ENCODE data around the gene CHD8. TPM values are rescaled to one million over a fixed set of nuclear protein-coding genes. Genes with fewer than 3 reads are reported as not detected.
"Not testable (repeated sequence)": the region's sequence is repeated elsewhere in the genome, so short reads cannot be mapped to it uniquely, and the experiment has no call there.

The CHD8 gene
- total RNA-seq, 1 donor from 2014 or later, result 146 TPM

DNA sequence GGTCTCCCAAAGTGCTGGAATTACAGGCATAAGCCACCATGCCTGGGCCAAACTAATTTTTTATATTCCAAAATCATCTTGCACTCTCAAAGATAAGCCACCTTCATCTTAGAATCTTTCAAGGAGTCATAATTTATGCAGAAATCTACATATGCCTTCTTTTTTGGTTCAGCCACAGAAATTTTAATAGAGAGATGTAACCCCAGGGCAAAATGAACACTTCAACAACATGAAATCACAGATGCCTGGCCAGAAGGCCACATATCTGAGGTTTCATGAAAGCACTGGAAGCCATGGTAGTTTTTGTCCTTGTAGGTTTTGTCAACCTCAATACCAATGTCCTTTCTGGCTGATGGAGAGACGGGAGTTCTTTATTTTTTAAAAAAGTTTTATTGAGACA is 81.9 kb downstream of the CHD8 start:
- no peak for DNase-seq
- H3K4me1 Mint-ChIP-seq (ENCODE audit: low read depth, unreplicated experiment), result no peaks in the 10 kb centered on the region
- no peaks in the 10 kb centered on the region for H3K36me3 Mint-ChIP-seq (ENCODE audit: unreplicated experiment)
- TF ChIP-seq, protein P1, sequence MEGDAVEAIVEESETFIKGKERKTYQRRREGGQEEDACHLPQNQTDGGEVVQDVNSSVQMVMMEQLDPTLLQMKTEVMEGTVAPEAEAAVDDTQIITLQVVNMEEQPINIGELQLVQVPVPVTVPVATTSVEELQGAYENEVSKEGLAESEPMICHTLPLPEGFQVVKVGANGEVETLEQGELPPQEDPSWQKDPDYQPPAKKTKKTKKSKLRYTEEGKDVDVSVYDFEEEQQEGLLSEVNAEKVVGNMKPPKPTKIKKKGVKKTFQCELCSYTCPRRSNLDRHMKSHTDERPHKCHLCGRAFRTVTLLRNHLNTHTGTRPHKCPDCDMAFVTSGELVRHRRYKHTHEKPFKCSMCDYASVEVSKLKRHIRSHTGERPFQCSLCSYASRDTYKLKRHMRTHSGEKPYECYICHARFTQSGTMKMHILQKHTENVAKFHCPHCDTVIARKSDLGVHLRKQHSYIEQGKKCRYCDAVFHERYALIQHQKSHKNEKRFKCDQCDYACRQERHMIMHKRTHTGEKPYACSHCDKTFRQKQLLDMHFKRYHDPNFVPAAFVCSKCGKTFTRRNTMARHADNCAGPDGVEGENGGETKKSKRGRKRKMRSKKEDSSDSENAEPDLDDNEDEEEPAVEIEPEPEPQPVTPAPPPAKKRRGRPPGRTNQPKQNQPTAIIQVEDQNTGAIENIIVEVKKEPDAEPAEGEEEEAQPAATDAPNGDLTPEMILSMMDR (IDR thresholded peaks at IDR 0.05; ENCODE audit: partially characterized antibody, unreplicated experiment), result no peak
- no peaks in the 10 kb centered on the region for H3K9me3 Mint-ChIP-seq (ENCODE audit: unreplicated experiment)
- no peak overlapping the region for H3K27ac Mint-ChIP-seq (ENCODE audit: unreplicated experiment)
- H3K27me3 Mint-ChIP-seq (ENCODE audit: unreplicated experiment), result no peaks in the 10 kb centered on the region
- no peak overlapping the region for H3K4me3 Mint-ChIP-seq (ENCODE audit: unreplicated experiment)

DNA sequence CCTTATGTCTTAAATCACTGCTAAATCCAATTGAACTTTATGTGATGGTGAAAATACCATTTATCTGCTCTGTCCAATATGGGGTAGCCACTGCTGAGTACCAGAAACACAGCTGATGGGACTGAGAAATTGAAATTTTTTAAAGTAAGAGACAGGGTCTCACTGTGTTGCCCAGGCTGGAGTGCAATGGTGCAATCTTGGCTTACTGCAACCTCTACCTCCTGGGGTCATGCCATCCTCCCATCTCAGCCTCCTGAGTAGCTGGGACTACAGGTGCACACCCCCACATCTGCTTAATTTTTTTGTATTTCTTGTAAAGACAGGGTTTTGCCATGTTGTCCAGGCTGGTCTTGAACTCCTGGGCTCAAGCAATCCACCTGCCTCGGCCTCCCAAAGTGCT is 83.1 kb downstream of the CHD8 start:
- not testable (repeated sequence) for H3K9me3 Mint-ChIP-seq (ENCODE audit: unreplicated experiment); H3K4me1 Mint-ChIP-seq (ENCODE audit: low read depth, unreplicated experiment); H3K36me3 Mint-ChIP-seq (ENCODE audit: unreplicated experiment); H3K27me3 Mint-ChIP-seq (ENCODE audit: unreplicated experiment); DNase-seq; H3K4me3 Mint-ChIP-seq (ENCODE audit: unreplicated experiment); H3K27ac Mint-ChIP-seq (ENCODE audit: unreplicated experiment)

DNA sequence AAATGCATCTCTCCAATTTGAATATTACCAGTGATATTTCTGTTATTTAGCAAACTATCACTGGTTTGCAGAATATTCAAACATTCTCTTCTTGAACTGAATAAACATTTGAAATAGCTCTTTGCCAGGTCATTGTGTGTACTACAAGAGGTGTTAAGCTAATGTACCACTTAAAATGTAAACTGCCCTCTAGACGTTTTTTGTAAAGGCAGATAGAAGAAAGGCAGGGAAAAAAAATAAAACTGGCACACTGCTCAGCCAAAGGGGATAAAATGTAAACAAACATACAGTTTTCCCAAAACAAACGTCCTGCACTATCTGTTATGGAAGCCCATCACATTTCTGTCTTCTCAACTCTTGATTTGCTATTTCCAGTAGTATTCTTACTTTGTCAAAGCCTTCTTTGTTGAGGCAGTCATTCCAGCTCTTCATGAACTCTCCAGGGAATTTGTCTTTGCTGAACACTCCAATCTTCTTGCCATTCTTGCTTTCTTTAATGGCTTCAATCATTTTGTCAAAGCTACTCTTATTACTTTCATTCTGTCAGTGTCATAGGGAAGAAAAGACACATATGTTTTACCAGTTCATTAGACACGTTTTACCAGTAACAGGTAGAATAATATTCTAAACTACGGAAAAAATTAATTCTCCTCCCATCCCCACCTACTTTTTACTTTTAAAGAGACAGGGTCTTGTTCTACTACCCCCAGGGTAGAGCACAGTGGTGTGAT is 85.8 kb downstream of the CHD8 start:
- no peaks in the 10 kb centered on the region for H3K9me3 Mint-ChIP-seq (ENCODE audit: unreplicated experiment)
- TF ChIP-seq, protein P1 (IDR thresholded peaks at IDR 0.05; ENCODE audit: partially characterized antibody, unreplicated experiment), result no peak
- no peaks in the 10 kb centered on the region for H3K36me3 Mint-ChIP-seq (ENCODE audit: unreplicated experiment)

DNA sequence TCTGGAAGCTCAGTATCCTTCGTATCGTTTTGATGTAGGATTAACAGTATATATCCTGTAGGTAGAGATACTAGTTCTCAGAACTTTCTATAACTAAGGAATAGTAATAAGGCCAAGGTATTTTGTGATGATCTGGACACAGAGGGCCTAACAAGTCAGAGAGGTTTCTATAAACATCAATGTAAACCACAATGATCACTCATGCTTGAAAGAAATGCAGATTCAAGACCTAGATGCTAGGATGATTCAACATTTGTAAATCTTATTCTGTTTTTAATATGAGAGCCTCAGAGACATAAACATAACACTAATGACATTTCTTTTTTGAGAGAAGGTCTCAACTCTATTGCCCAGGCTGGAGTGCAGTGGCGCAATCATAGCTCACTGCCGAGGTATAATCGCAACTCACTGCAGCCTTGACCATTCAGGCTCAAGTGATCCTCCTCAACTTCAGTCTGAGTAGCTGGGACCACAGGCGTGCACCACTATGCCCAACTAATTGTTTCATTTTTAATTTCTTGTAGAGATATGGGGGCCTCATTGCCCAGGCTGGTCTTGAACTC is 88.3 kb downstream of the CHD8 start:
- Mint-ChIP-seq H3K36me3 (ENCODE audit: unreplicated experiment) (no peaks in the 10 kb centered on the region), H3K4me1 (ENCODE audit: low read depth, unreplicated experiment) (no peaks in the 10 kb centered on the region), H3K9me3 (ENCODE audit: unreplicated experiment) (no peaks in the 10 kb centered on the region), H3K27me3 (ENCODE audit: unreplicated experiment) (peaks cover 2% of the 10 kb centered on the region), H3K4me3 (ENCODE audit: unreplicated experiment) (no peak overlapping the region), H3K27ac (ENCODE audit: unreplicated experiment) (no peak overlapping the region)
- DNase-seq, result no peak
- TF ChIP-seq, protein P1 (IDR thresholded peaks at IDR 0.05; ENCODE audit: partially characterized antibody, unreplicated experiment), result no peak

More for the DNA sequence above, 85.8 kb downstream of the CHD8 start:
- no peak for DNase-seq
- H3K4me1 Mint-ChIP-seq (ENCODE audit: low read depth, unreplicated experiment), result no peaks in the 10 kb centered on the region
- no peak overlapping the region for H3K27ac Mint-ChIP-seq (ENCODE audit: unreplicated experiment)
- no peak overlapping the region for H3K4me3 Mint-ChIP-seq (ENCODE audit: unreplicated experiment)
- H3K27me3 Mint-ChIP-seq (ENCODE audit: unreplicated experiment), result no peaks in the 10 kb centered on the region

DNA sequence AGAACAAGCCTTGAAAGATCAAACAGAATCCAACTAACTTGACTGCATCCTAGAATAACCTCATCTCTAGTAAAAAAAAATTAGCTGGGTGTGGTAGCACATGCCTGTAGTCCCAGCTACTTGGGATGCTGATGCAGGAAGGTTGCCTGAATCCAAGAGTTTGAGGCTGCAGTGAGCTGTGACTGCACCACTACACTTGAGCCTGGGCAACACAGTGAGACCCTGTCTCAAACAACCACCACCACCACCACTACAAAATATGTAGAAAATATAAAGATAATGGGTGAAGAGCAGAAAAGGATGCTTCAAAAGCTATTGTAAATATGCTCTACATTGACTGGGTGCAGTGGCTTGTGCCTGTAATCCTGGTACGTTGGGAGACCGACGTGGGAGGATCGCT is 99.4 kb downstream of the CHD8 start:
- TF ChIP-seq, protein P1 (IDR thresholded peaks at IDR 0.05; ENCODE audit: partially characterized antibody, unreplicated experiment), result no peak
- Mint-ChIP-seq H3K36me3 (ENCODE audit: unreplicated experiment) (no peaks in the 10 kb centered on the region), H3K27ac (ENCODE audit: unreplicated experiment) (no peak overlapping the region), H3K27me3 (ENCODE audit: unreplicated experiment) (no peaks in the 10 kb centered on the region), H3K9me3 (ENCODE audit: unreplicated experiment) (peaks cover 2% of the 10 kb centered on the region), H3K4me1 (ENCODE audit: low read depth, unreplicated experiment) (no peaks in the 10 kb centered on the region), H3K4me3 (ENCODE audit: unreplicated experiment) (no peak overlapping the region)
- no peak for DNase-seq

All from glutamatergic neuron (in vitro differentiated cells).